GM20000 (cell line): ENCODE data around the gene NDUFAF3.

Experiments used
- DNase-seq: peaks from one replicate; pipeline ENCODE4 v3.0.0; 2012; ENCODE audit warnings: low spot score
- TF ChIP-seq, protein P1 (sequence below): IDR thresholded peaks from 2 replicates; pipeline ENCODE4 v1.5.1; 2012; ENCODE audit warnings: mild to moderate bottlenecking, control low read depth; ENCODE audit errors: extremely low read depth, missing control alignments

Gene NDUFAF3

GRCh38 chr3:49016414-49017228 is 5.3 kb upstream of the NDUFAF3 start:
- TF ChIP-seq, protein P1, sequence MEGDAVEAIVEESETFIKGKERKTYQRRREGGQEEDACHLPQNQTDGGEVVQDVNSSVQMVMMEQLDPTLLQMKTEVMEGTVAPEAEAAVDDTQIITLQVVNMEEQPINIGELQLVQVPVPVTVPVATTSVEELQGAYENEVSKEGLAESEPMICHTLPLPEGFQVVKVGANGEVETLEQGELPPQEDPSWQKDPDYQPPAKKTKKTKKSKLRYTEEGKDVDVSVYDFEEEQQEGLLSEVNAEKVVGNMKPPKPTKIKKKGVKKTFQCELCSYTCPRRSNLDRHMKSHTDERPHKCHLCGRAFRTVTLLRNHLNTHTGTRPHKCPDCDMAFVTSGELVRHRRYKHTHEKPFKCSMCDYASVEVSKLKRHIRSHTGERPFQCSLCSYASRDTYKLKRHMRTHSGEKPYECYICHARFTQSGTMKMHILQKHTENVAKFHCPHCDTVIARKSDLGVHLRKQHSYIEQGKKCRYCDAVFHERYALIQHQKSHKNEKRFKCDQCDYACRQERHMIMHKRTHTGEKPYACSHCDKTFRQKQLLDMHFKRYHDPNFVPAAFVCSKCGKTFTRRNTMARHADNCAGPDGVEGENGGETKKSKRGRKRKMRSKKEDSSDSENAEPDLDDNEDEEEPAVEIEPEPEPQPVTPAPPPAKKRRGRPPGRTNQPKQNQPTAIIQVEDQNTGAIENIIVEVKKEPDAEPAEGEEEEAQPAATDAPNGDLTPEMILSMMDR, result no peak
- no peak for DNase-seq

- peak; percentile 34 for DNase-seq
- TF ChIP-seq, protein P1, result no peak
Observed at GRCh38 chr3:49017229-49017970, 4.5 kb upstream of the NDUFAF3 start.

DNA sequence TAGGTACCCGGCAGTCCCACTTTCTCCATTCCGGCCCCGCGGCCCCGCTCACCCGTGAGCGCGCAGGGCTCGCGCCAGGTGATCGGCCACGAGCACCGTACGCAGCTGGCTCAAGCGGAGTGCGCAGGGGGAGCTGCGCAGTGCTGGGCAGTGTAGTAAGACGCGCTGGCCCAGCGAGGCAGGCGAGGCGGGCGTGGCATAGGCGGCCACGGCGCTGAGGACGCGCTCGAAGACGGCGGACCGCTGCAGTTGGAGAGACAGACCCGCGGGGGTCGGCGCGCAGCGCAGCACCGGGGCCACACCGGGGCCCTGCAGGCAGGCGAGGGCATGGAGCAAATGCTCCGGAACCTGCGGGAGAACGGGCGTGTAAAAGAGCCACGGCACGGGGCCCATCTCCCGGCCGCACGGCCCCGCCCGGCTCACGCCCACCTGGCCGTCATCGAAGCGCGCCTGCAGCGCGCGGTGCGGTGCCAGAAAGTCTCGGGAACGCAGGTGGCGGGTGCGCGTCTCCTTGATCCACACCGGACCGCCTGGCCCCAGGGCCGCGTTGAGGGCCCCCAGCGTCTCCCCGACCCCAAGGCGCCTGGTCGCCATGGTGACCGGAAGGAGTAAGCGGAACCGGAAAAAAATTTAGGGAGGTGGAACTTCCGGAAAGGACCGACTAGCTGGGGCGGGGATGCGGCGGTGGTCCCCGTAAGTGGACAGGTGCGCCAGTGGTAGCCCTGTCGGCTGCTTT is 3.8 kb upstream of the NDUFAF3 start, which contains the start of gene DALRD3:
DALRD3 (minus strand) TSS at position 610 of the 736 bp plus-strand sequence; CDS start at position 594, 16 bp downstream.
- TF ChIP-seq, protein P1, result no peak
- DNase-seq, result peak; percentile 91

GRCh38 chr3:49018707-49019006 is 3.3 kb upstream of the NDUFAF3 start:
- TF ChIP-seq, protein P1, result no peak
- no peak for DNase-seq

DNA sequence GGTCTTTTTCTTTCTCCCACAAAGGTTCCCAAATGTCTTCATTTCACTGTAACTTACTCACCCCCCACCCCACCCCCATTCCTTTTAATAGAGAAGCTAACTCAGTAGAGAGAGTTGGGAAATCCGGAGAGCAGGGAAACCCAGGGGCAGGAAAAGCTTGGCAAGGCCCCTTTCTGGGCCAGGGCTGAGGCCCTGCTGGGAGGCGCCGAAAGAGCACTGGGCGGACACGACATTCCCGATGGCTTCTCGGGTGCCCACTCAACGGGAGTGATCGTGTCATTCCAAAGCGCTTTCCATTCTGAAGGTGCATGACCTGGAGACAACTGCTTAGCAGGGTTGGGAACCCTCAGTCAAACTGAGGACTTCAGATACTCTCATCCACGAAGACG is 2.0 kb upstream of the NDUFAF3 start:
- DNase-seq, result no peak
- TF ChIP-seq, protein P1, result no peak

- TF ChIP-seq, protein P1, result no peak
- DNase-seq, result peak; percentile 76
Observed at GRCh38 chr3:49020330-49021212, 1.4 kb upstream of the NDUFAF3 start.
